MG63 (cell line): Measurements from ENCODE around the gene PTPRC. TPM values are rescaled to one million over a fixed set of nuclear protein-coding genes. Genes with fewer than 3 reads are reported as not detected.

ENCODE experiments used
- DNase-seq: peaks from one replicate; pipeline ENCODE4 v3.0.0-alpha.2; 2020
- H3K27me3 ChIP-seq: fragments of 250-450 bp; sonication (Bioruptor Pico); 2 replicates; pipeline ENCODE4 v1.5.1; 2020; ENCODE audit warnings: mild to moderate bottlenecking, moderate library complexity
- H3K36me3 ChIP-seq: fragments of 250-450 bp; sonication (Bioruptor Pico); 2 replicates; pipeline ENCODE4 v1.5.1; 2020; ENCODE audit warnings: mild to moderate bottlenecking, moderate library complexity
- H3K4me3 ChIP-seq: fragments of 250-450 bp; sonication (Bioruptor Pico); 2 replicates; pipeline ENCODE4 v1.5.1; 2020; ENCODE audit warnings: mild to moderate bottlenecking, moderate library complexity
- H3K9me3 ChIP-seq: fragments of 250-450 bp; sonication (Bioruptor Pico); 2 replicates; pipeline ENCODE4 v1.5.1; 2020; ENCODE audit warnings: mild to moderate bottlenecking, moderate library complexity
- total RNA-seq: library from RNA; depleted of rRNA; stranded (reverse); fragments of >200 nt; shearing (Covaris generic); gene quantifications from 2 replicates; pipeline ENCODE4 v1.2.3, GENCODE V29; 2014; ENCODE audit warnings: low replicate concordance

Gene PTPRC
- total RNA-seq, 1 experiment from 2014 or later = 7.0 TPM

DNA sequence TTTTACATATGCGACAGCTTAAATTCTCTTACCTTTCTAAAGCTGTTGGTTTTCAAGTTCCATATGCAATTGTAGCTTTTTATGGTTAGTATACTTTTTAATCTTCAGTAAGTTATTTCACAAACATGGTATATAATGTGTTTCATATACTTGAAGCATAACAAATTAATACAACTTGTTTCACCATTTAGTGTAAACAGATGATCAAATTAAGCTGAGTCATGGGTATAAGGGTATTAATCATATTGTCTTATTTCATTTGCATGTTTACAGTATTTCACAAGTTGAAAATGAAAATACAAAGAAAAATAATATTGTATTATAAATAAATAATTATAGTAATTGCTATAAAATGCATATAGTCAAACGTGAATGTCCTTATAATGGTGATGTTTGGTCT lies 92.1 kb downstream of the PTPRC start:
- DNase-seq = no peak
- Histone ChIP-seq H3K4me3 (no peak overlapping the region), H3K36me3 (no peaks in the 10 kb centered on the region), H3K9me3 (no peaks in the 10 kb centered on the region), H3K27me3 (no peaks in the 10 kb centered on the region)

DNA sequence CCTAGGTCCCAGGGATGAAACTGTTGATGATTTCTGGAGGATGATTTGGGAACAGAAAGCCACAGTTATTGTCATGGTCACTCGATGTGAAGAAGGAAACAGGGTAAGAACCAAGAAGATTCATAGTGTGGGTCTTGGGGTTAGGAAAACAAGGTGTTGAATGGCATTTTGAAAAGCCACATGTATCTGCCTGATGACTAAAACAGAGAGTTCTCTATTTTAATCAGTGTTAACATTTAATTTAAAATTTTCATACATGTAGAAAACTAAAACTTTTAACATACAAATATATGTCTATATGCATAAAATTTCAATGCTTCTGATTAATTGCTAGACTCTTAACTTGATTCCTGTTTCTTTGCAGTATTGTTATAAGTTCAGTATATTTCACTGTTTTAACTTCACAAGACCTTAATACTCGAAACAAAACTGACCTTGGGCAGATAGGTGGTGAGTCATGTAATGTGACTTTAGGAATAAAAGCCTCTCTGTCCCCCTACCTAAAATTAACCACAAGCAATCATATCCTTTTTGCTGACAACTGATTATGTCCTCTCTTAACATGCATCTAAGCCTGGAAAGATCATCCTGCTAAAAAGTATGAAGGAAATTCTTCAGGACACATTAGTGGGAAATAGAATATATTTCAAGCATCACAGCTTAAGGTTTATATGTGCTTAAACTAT lies 95.6 kb downstream of the PTPRC start:
- H3K36me3 ChIP-seq = no peaks in the 10 kb centered on the region
- H3K9me3 ChIP-seq = peaks cover 4% of the 10 kb centered on the region; the same call in 1 of the 2 replicates
- no peak for DNase-seq
- H3K4me3 ChIP-seq = no peak overlapping the region
- H3K27me3 ChIP-seq = no peaks in the 10 kb centered on the region

DNA sequence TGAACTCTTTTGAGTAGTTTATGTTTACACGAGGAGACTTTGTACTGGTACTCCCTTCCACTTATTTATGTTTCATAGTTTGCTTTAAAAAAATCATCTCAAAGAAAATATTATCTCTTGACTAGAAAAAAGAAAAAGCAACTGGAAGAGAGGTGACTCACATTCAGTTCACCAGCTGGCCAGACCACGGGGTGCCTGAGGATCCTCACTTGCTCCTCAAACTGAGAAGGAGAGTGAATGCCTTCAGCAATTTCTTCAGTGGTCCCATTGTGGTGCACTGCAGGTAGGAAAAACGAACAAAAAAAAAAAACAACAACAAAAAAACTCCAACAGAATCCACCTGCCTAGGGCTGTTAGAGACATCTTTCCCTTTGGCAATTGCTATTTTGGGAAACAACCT lies 102.9 kb downstream of the PTPRC start:
- H3K4me3 ChIP-seq = no peak overlapping the region
- no peaks in the 10 kb centered on the region for H3K36me3 ChIP-seq
- H3K9me3 ChIP-seq = peaks cover 4% of the 10 kb centered on the region; the same call in 1 of the 2 replicates
- H3K27me3 ChIP-seq = no peaks in the 10 kb centered on the region
- DNase-seq = peak; percentile 57

DNA sequence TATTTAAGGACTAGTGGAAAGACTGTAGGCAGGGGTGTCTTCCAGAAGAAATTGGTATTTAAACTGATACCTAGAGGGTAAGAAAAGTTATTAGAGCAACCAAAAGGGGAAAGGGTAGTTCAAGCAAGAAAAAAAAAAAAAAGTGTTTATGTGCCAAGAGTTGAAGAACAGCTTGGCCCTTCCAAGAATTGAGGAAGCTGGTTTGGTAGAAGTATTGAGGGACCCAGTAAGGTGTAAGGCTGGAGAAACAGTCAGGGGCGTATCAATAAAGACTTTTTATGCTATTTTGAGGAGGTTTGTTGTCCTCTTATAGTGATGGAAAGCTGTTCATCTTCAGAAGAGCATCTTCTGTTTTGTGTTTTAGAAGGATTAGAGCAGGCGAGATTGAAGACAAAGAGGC lies 108.3 kb downstream of the PTPRC start:
- H3K27me3 ChIP-seq = no peaks in the 10 kb centered on the region
- H3K36me3 ChIP-seq = no peaks in the 10 kb centered on the region
- H3K9me3 ChIP-seq = no peaks in the 10 kb centered on the region
- no peak overlapping the region for H3K4me3 ChIP-seq
- DNase-seq = no peak

DNA sequence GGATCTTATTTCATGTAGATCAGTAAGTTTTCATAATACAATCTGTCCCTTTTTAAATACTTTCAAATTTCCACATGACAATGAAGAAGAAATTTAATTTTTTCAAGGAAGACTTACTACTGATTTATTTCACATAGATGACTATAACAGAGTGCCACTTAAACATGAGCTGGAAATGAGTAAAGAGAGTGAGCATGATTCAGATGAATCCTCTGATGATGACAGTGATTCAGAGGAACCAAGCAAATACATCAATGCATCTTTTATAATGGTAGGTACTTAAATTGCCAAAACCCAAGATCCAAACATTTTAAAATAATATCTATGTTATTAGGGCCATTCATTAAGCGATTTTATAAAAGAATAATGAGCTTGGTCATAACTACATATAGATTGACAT lies 110.4 kb downstream of the PTPRC start:
- Histone ChIP-seq H3K4me3 (no peak overlapping the region), H3K9me3 (no peaks in the 10 kb centered on the region), H3K27me3 (no peaks in the 10 kb centered on the region), H3K36me3 (no peaks in the 10 kb centered on the region)
- no peak for DNase-seq

DNA sequence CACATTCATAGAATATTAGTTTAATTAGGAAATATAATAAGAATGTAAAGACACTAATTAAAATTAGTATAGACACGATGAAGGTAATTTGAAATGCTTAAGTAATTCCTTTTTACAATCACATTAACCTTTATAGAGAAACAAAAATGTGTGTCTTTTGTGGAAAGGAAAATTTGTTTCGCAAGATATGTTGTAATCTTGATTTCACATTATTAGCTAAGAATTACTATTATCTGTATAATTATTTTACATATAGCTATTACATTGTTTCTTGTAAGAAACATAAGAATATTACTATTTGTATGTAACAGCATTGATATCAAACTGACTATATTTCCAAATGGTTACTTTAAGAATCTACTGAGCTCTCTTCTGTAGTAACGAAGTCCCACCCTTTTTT lies 111.2 kb downstream of the PTPRC start:
- no peak for DNase-seq
- Histone ChIP-seq H3K4me3 (no peak overlapping the region), H3K27me3 (no peaks in the 10 kb centered on the region), H3K9me3 (no peaks in the 10 kb centered on the region), H3K36me3 (no peaks in the 10 kb centered on the region)

DNA sequence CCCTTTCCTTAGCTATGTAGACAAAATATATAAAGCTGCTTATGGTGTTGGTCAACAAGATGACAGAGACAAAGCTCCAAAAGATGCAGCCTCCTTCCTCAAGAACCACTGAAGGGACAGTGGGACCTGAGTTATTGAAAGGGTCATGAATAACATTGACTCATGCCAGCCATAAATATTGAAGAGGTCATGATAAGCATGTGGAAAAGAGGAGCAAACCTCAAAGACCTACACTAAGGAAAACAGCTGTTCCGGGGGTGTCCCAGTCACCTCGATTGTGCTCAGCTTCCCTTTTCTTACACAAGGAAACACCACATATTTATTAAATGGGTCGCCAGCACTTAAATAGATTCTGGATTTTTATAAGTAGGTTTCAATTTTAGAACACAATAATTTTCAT lies 112.9 kb downstream of the PTPRC start:
- no peaks in the 10 kb centered on the region for H3K9me3 ChIP-seq
- H3K4me3 ChIP-seq = no peak overlapping the region
- H3K36me3 ChIP-seq = no peaks in the 10 kb centered on the region
- no peaks in the 10 kb centered on the region for H3K27me3 ChIP-seq
- no peak for DNase-seq

DNA sequence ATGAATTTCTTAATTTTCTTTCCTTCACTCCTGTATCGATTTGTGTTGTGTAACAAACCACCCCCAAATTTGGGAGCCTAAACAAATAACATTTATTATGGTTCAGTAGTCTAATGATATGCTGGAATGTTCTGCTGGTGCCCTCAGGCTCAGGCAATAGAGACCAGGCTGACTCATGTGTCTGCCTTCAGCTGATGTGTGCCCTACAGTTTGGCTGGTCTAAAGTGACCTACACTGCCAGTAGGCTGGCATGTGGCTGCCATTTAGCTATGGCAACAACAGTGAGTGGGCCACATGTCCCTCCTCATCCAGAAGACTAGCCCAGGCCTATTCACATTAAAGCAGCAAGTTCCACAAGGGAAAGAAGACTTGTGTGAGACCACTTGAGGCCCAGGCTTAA lies 115.8 kb downstream of the PTPRC start:
- Histone ChIP-seq H3K36me3 (no peaks in the 10 kb centered on the region), H3K27me3 (no peaks in the 10 kb centered on the region), H3K9me3 (no peaks in the 10 kb centered on the region), H3K4me3 (no peak overlapping the region)
- DNase-seq = no peak

DNA sequence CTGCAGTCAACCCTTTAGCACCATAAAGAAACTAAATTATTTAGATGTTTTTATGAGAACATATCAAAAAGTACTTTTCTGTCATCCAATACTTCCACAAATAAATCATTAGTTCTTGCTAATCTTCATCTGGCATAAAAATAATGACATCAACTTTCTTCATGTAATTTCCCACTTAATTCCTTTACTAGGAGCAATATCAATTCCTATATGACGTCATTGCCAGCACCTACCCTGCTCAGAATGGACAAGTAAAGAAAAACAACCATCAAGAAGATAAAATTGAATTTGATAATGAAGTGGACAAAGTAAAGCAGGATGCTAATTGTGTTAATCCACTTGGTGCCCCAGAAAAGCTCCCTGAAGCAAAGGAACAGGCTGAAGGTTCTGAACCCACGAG lies 116.9 kb downstream of the PTPRC start:
- Histone ChIP-seq H3K36me3 (no peaks in the 10 kb centered on the region), H3K9me3 (no peaks in the 10 kb centered on the region), H3K27me3 (no peaks in the 10 kb centered on the region), H3K4me3 (no peak overlapping the region)
- DNase-seq = no peak

DNA sequence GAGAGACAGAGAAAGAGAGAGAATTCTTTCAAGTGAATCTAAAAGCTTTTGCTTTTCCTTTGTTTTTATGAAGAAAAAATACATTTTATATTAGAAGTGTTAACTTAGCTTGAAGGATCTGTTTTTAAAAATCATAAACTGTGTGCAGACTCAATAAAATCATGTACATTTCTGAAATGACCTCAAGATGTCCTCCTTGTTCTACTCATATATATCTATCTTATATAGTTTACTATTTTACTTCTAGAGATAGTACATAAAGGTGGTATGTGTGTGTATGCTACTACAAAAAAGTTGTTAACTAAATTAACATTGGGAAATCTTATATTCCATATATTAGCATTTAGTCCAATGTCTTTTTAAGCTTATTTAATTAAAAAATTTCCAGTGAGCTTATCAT lies 117.6 kb downstream of the PTPRC start:
- H3K9me3 ChIP-seq = no peaks in the 10 kb centered on the region
- DNase-seq = no peak
- H3K27me3 ChIP-seq = no peaks in the 10 kb centered on the region

DNA sequence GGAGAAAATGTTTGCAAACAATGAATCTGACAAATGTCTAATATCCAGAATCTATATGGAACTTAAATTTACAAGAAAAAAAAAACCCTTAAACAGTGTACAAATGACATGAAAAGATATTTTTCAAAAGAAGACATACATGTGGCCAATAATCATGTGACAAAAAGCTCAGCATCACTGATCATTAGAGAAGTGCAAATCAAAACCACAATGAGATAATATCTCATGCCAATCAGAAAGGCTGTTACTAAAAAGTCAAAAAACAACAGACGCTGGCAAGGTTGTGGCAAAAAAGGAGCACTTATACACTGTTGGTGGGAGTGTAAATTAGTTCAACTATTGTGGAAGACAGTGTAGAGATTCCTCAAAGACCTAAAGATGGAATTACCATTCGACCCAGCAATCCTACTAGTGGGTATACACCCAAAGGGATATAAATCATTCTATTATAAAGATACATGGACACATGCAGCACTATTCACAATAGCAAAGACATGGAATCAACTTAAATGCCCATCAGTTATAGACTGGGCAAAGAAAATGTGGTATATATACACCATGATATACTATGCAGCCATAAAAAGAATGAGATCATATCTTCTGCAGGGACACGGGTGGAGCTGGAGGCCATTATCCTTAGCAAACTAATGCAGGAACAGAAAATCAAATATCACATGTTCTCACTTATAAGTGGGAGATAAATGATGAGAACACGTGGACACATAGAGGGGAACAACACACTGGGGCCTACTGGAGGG lies 123.2 kb downstream of the PTPRC start:
- H3K9me3 ChIP-seq = no peaks in the 10 kb centered on the region
- no peak for DNase-seq
- H3K4me3 ChIP-seq = no peak overlapping the region
- no peaks in the 10 kb centered on the region for H3K27me3 ChIP-seq
- no peaks in the 10 kb centered on the region for H3K36me3 ChIP-seq

More for the DNA sequence above, 117.6 kb downstream of the PTPRC start:
- H3K4me3 ChIP-seq = no peak overlapping the region
- H3K36me3 ChIP-seq = no peaks in the 10 kb centered on the region

DNA sequence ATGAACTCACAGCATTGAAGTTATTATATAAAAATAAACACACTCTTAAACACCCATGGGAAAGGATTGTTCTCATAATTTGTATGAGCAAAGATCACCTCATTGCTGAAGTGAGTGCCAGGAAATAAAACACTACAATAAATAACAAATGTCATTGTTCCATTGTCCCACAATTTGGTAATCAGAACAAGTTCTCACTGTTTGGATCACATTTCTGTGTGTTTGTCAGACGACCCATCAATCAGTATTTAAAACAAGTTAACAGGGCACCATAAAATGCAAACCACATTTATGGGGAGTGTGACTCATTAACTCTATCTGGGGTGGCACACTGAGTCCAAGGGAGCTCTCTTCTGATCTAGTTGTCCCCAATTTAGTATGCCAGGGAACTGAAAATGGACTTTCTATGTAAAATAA lies 124.5 kb downstream of the PTPRC start:
- H3K27me3 ChIP-seq = no peaks in the 10 kb centered on the region
- H3K9me3 ChIP-seq = no peaks in the 10 kb centered on the region
- no peaks in the 10 kb centered on the region for H3K36me3 ChIP-seq
- H3K4me3 ChIP-seq = no peak overlapping the region
- DNase-seq = peak; percentile 1

DNA sequence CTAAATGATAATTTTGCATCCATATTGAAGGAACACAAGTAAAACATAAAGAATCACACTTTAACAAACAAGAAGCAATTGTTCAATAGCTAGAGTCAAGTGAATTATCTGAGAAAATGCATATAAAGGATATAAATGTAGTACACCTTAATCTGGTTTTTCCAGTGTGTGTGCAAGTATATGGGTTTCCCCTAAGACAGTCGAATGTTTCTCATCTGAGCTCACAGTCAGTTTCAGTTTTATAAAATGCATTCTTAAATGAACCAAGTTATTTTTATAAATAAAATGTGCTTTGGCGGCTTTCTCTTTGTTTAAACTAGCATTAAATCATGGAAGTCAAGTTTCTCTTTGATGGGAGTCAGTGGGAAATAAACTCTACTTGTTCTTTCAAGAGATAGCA lies 125.9 kb downstream of the PTPRC start:
- no peaks in the 10 kb centered on the region for H3K9me3 ChIP-seq
- DNase-seq = no peak
- no peaks in the 10 kb centered on the region for H3K36me3 ChIP-seq
- H3K27me3 ChIP-seq = no peaks in the 10 kb centered on the region
- H3K4me3 ChIP-seq = no peak overlapping the region

DNA sequence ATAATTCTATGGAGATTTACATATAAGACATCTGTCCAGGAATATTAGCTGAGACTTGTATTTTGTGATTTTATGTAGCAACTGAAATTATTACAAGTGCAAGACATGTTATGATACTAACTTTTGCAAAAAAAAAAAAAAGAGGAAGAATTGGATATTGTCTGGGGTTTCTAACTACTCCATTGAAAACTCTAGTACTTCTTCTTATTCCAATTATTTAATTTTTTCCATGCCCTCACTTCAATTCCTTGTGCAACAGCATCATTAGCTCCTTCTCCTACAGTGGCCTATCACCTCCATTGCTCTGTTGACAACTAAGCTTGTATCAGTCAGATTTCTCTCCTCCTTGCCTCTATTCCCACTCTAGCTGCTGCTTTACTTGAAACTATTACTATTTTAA lies 126.6 kb downstream of the PTPRC start:
- no peak for DNase-seq
- Histone ChIP-seq H3K27me3 (no peaks in the 10 kb centered on the region), H3K36me3 (no peaks in the 10 kb centered on the region), H3K9me3 (no peaks in the 10 kb centered on the region), H3K4me3 (no peak overlapping the region)

DNA sequence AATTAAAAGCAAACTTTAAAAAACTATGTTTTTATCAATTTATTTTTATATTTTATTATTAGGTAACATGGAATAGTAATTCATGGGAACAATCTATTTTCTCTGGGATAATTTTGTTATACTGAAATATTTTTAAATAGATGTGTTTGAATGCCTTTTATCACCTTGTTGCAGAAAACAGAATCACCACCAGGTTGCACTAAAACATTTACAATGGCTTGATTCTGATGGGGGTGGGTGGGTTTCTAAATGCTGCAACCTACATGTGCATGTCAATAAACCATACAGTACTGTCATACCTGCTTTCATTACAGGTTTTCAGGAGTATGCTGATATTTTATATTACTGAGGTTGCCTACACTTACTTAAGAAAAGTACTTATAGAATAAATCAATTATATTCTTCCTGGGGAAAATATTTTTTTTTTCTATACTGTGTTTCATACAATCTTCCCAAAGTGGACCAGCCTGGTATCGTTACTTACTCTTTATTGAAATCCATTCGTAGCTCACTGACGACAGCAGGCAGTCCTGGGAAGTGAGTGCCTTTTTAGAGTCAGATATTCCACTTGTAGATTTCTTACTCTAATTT lies 132.8 kb downstream of the PTPRC start:
- no peak overlapping the region for H3K4me3 ChIP-seq
- H3K27me3 ChIP-seq = no peaks in the 10 kb centered on the region
- no peak for DNase-seq
- no peaks in the 10 kb centered on the region for H3K36me3 ChIP-seq
- H3K9me3 ChIP-seq = no peaks in the 10 kb centered on the region

DNA sequence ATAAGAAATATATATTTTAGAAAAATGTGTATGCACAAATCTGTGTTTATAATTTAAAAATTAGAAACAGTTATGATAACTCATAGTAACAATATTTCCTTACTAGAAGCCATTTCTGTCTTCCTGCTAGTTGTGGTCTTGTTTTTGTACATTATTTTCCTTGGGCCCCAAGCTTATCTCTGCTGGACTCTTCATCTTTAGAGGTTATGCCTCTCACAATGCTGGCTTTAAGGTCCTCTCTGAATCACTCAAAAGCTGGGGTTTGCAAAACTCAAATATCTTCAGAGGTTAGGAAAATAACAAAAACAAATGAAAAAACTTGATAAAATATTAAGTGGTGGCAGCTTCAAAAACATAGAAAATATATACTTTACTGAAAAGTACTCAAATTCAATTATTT lies 133.8 kb downstream of the PTPRC start:
- no peak for DNase-seq
- Histone ChIP-seq H3K27me3 (no peaks in the 10 kb centered on the region), H3K9me3 (no peaks in the 10 kb centered on the region), H3K36me3 (no peaks in the 10 kb centered on the region), H3K4me3 (no peak overlapping the region)

DNA sequence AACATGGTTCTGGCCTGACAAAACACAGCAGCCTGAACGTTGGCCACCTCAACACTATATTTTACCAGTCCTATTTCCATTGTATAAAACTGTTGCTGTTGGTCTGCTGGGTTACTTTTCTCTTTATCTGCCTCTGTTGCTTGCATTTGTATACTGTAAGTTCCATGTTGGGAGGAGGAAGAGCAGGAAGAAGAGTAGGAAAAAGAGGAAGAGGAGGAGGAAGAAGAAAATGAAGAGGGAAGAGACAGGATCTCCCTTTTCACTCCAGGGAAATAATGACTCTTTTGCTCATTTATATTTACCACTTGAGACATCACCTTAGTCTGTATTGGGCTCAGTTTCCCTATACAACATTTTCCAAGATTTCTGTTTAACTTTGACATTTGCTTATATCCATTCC lies 134.2 kb downstream of the PTPRC start:
- no peak for DNase-seq
- no peaks in the 10 kb centered on the region for H3K36me3 ChIP-seq
- no peaks in the 10 kb centered on the region for H3K27me3 ChIP-seq
- no peaks in the 10 kb centered on the region for H3K9me3 ChIP-seq
- no peak overlapping the region for H3K4me3 ChIP-seq

DNA sequence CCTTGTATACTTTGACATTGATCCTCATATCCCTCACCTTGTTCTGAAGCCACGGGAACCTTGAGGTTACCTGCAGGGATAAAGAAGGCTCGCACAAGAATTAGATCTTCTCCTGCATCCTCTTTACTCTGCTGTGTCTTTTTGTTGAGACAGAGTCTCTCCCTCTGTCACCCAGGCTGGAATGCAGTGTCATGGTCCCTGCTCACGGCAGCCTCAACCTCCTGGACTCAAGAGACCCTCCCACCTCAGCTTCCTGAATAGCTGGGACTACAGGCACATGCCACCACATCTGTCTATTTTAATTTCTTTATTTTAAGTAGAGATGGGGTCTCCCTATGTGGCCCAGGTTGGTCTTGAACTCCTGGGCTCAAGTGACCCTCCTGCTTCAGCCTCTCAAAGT lies 134.7 kb downstream of the PTPRC start:
- DNase-seq = no peak
- Histone ChIP-seq H3K27me3 (no peaks in the 10 kb centered on the region), H3K36me3 (no peaks in the 10 kb centered on the region), H3K9me3 (no peaks in the 10 kb centered on the region), H3K4me3 (no peak overlapping the region)
